NCI-H524 treated with DMSO at 0.1 percent for 48 hours (cell line): ENCODE results near the gene PLEKHA3.
"Not testable (repeated sequence)": the region's sequence is repeated elsewhere in the genome, so short reads cannot be mapped to it uniquely, and the experiment has no call there.

Experiments
- DNase-seq: peaks from one replicate; lab custom pipeline; 2025; lab: John Stamatoyannopoulos, UW

PLEKHA3 gene

DNA sequence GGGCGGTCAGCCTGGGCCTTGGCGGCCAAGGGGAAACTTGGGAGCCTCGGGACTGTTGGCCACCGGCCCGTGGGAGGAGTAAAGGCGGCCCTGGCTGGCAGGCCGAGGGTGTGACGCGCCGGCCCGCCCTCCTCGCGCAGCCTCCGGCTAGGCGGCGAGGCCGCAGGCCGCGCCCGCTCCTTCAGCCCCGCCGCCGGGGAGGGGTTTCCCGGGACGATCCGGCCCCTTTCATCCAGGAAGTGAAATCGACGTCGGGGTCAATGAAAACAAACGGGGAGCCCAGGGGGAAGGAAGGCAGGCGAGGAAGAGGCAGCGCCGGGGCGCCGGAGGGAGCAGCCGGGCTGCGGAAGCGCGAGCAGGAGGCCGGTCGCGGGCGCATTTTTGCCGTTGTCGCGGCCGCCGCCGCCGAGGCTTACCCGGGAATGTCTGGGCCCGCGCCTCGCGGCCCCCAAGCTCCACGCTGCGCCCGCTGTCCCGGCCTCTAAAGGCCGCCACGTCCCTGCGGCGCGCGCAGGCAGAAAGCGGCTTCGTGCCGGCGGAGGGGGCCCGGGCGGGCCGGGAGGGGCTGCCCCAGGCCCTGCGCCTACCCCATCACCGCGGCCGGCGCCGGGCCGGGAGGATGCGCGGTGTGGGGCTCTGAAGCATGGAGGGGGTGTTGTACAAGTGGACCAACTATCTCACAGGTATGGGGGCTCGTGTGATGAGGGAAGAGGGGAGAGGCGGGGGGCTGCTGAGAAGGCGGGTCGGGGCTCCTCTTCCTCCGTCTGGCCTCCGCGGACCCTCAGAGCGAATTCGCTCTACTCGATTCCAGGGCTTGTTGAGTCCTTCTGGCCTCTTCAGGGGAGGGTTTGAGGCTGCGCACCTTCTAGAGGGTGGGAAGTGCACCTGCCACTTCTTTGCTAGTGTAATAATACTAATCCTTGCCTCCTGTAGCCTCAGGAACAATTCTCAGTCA, at the start of gene PLEKHA3:
TSS of gene PLEKHA3 (plus strand) at position 231 of the 955 bp plus-strand sequence. CDS start at position 644, 413 bp downstream.
- peak; percentile 42 for DNase-seq

DNA sequence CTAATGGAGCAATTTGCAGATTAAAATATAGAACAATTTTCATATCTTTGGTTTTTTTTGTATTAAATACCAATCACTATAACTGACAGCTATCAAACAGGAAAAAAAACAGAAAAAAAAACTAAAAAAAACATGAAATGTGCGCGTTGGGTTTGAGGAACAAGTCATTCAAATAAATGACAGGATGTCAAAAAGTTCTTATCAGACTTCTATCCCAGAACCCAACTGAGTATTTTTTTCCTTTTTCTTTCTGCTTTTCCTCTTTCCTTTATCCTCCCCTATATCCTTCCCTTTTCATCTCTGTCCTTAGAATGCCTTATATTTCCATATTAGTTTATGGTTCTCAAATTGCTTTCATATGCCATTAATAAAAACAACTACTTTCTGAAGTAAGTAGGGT, 43.6 kb upstream of the PLEKHA3 start:
- DNase-seq, result no peak

DNA sequence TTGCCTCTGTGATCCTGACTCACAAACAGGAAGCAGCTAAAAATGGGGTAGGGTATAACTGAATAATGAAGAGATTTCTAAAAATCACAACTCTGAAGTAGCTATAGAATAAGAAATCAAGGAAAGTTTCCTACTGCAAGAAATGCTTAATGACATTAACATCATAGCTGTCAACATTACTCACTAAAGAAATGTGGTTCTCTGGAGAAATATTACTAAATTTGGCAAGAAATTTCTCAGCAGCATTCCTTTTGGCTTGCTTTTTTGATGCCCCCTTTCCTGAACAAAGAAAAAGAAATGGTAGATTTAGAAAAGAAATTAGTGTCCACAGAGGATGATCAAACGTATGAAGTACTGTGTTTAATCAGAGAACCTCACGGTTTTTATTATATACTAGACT, 38.8 kb upstream of the PLEKHA3 start:
- DNase-seq, result no peak

DNA sequence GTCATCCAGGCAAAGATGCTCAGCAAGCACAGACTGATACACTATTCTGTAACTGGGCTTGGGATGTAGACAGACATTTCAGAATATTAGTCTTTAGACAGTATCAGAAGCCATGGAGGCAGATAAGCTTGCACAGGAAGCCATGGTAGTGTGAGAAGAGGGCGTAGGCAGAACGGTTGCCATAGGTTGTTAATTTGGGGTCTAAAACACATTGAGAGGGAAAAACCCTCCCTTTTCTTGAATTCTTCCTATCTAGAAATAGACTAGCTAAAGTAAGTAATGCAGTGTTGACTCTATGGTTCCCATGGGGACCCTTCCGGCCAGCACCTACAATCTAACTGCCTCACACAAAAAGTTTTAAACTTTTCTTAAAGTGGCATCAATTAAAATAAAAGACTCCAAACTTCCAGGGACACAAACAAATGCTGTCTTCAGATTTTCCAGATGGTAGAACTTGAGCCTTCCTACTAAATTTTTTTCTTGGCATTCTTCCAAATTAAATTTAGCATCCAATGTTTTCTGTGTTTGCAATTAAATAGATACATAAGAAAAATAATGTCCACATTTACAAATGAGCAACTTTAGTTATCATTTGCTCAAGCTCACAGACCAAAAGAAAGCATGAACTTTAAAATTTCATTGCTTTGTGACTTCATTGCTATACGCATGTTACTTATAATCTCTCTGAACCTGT, 31.1 kb upstream of the PLEKHA3 start:
- DNase-seq, result no peak

DNA sequence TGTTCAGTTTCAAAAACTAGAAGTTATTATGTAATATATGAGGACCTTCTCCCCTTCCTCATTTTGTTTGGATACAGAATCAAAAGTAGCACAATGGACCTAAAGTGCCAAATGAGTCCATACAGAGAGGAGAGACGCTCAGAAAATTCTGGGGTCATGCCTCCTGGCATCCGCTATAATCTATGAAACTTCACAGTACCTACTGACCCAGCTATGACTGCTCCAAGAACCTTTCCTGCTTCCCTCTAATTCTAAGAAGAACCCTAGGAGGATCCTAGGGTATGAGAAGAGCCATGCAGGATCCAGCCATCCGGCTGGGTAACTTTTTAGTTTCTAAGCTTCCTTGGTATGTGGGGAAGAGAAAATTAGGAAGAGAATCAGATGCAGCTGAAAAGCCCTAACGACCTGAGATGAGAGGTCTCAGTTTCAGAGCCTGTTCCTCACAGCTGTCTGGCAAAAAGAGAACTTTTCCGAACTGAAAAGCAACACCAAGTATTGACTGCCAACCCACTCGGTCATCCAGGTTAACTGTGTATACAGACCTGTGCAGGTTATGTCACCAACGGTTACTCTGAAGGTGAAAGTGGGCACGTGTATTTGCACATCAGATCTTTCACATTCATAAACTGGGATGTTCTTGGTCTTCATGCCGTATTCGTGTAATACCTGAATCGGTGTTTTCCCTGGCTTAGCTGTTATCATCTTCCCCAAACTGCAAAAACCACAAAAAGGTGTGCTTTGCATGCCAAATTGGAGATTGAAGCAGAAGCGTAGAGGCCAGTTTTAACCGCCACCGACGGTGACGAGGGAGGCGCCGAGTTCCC, 30.3 kb upstream of the PLEKHA3 start:
- DNase-seq, result no peak

DNA sequence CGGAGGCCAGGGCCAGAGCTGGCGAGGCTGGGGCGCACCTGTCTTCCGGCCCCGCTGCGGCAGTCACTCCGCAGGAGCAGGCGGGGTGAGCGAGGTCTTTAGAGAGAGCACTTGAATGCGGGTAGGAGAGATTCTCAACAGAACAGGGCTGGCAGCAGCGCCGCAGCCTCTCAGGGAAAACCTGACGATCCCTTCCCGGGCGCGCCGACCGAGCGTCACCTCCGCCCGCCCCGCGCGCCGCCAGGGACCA, 29.8 kb upstream of the PLEKHA3 start:
- no peak for DNase-seq

DNA sequence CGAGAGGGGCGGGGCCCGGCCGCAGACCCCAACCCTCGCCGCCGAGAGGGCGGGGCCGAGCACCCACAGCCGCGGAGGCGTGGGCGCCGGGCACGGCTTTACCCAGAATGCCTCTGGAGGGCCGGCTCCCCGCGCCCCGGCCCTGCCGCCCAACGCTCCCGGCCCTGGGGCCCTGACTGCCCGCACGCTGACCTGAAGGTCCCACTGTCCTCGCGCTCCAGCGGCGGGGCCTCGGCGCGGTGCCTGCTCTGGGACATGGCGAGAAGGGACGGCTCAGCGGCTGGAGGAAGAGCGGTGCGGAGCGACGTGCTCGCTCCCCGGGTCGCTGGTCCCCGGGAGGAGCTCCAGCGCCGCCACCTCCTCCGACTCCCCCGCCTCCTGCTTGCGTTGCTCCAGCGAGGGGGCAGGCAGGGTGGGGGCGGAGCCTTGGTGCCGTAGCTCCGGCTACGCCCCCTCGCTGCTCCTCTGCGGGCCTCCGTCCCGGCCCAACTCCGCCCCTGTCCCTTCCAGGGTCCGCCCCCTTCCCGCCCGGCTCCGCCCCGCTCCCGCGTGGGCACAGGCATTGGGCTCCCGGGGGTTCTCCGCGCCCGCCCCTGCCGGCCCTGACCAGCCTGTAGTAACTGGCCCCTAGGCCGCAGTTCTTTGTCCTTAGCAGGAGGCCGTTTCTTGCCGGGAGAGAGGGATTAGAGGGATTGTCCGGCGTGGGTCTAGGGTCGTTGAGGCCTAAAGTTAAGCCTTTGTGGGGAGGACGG, 29.3 kb upstream of the PLEKHA3 start, which contains the start of the genes PJVK and PRKRA:
TSS of gene PJVK (plus strand) at position 605 of the 752 bp plus-strand sequence. CDS start 2,032 bp downstream, outside the sequence.
TSS of gene PRKRA (minus strand) at position 402 of the 752 bp plus-strand sequence. CDS start at position 257, 145 bp downstream.
- DNase-seq, result peak; percentile 64

DNA sequence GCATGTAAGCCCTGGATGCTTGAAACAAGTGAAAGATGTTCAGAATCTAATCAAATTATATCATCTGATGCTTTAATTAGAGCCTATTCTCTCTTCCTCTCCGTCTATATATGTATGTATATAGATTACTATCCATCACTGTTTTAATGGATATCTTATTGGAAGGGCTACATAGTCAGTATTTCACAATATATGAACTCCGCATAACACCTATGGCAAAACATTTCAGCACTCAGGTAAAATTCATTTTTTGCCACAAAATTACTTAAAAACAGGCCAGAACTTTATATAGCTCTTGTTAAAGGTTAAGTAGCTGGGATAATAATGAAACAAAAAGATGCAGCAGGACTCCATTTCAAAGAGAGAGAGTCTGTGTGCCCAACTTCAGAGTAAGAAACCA, 27.9 kb upstream of the PLEKHA3 start:
- DNase-seq, result no peak

DNA sequence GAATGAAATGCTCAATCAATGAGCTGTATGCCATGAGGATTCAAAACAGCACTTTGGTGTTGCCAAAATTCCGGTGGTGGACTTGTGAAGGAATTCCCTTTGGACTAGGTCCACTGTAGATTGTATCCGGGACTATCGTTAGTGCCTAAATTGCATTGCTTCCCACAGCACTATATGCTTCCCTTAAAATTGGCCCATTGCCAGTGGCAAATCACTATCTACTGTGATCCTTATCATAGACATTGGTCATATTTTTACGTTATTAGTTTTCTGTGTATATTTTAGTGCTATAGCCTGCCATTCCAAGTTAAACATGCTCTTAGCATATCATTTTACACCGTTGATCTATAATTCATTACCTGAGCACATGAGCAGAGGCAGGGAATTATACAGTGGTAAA, 27.4 kb upstream of the PLEKHA3 start:
- DNase-seq, result no peak

DNA sequence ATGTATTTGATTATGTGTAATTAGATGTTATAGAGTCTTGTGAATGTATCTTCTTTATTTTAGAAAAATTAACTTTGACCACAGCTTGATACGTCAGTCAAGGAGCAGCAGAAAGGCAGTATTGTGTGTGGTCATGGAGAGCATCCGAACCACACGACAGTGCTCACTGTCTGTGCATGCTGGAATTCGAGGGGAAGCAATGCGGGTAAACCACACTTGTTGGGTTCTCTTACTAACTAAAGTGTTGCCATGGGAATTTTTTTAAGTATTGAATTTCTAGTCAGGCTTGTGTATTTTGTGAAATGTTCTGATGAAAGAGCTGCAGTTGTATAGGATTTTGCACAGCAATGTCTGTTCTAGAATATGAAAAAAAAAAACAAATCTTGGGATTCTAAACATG, 24.3 kb upstream of the PLEKHA3 start:
- no peak for DNase-seq

DNA sequence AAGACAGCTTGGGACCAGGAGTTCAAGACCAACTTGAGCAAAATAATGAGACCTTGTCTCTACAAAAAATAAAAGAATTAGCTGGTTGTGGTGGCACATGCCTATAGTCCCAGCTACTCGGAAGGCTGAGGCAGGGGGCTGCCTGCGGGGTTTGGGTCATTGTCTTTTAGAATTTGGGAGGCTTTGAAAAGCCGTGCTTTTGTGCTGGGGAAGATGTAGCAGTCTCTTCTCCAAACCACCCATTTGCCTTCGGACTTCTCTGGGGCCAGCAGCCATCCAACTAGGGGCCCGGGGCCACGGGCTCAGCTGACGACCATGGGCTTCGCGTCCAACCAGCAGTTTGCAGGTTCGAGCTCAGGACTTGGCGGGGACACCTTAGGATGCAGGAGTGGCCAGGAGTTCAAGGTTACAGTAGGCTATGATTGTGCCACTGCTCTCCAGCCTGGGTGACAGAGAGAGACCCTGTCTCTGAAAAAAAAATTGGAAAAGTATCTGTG, 22.8 kb upstream of the PLEKHA3 start:
- no peak for DNase-seq

DNA sequence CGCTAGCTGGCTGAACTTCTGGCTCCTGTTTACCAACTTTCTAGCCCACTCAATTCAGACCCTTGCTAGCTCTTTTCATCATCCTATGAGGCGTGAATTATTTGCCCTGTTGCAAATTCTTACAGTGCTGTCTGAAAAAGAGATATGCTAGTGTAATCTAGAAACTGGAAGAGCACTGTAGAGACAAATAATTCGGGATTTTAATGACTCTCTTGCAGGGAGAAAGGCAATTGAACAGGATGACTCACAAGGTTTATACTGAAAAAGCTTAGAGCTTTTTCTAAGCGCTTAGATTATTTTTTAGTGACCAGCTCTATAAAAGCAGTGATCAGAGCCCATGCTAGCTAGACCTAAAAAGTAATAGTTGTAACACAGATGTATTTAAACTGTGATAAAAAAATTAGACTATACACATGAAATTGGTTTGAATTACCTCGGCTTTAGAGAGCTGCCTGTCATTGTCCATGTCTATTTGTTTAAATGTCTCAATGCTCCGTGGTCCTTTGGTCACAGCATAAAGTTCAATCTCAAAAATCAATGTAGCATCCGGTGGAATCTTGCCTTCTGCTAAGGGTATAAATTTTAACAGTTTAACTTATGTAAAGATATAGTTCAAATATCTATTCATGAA, 10.9 kb upstream of the PLEKHA3 start:
- DNase-seq, result no peak

DNA sequence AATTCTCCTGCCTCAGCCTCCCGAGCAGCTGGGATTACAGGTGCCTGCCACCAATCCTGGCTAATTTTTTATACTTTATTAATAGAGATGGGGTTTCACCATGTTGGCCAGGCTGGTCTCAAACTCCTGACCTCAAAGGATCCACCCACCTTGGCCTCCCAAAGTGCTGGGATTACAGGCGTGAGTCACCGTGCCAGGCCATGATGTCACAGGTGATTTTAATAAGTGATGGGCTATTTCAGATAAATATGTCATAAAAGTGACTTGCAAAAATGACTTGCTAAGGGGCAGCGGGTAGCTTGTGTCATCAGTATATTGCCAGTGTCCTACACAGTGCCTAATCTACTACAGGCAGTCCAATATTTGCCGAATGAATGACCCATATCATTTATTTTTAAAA, 8.9 kb upstream of the PLEKHA3 start:
- not testable (repeated sequence) for DNase-seq

DNA sequence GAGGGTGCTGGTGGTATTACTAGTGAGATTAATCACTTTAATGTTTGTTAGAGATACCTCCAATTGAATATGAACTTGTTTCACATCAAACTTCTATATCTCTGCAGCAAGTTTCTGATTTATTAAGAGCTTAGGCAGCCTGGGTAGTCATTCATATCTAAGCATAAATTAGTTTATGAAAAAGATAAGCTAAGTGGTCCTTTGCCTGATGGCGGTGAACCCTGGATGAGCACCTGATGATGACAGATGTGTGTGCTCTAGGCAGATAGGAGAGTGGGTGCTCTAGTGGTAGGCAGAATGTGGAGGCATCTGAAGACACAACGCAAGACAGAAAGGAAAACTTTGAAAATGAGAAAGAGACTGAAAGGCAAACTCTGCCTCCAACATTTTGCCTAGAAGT, 6.9 kb upstream of the PLEKHA3 start:
- DNase-seq, result no peak

DNA sequence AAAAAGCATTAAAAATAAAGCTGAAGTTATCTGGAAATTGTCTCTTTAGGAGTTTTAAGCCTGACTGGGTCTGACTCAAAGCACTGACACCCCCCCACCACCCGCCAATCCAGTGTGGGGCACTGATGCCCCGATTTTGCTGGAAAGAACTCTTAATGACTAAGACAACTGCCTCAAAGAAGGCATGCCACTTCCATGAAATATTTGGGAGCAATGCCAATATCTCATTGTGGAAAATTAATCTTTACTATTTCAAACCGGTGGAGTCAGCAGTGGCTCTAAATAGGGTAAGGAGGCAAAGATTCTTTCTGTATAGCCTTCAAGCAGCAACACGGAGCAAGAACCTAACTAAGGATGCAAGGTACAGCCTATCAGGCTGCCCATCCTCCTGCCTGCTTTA, 6.3 kb upstream of the PLEKHA3 start:
- no peak for DNase-seq

DNA sequence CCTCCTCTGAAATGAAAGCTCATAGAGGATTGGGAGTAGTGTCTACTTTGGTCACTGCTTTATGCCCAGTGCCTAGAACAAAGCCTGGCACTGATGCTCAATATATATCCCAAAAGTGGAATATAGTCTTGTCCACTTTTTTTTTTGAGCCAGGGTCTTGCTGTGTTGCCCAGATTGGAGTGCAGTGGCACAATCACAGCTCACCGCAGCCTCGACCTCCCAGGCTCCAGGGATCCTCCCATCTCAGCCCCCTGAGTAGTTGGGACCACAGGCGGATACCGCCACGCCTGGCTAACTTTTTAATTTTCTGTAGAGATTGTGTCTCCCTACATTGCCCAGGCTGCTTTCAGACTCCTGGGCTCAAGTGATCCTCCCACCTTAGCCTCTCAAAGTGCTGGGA, 5.7 kb upstream of the PLEKHA3 start:
- no peak for DNase-seq

DNA sequence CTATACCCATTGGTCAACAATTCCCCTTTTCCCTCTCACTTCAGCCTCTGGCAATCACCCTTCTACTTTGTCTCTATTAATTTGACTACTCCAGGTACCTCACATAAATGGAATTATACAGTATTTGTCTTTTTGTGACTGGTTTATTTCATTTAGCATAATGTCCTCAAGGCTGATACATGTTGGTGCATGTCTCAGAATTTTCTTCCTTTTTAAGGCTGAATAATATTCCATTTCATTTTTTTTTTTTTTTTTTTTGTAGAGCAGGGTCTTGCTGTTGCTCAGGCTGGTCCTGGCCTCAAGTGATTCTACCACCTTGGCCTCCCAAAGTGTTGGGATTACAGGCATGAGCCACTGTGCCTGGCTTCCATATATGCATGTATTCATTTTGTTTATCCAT, 3.8 kb upstream of the PLEKHA3 start:
- DNase-seq, result no peak

DNA sequence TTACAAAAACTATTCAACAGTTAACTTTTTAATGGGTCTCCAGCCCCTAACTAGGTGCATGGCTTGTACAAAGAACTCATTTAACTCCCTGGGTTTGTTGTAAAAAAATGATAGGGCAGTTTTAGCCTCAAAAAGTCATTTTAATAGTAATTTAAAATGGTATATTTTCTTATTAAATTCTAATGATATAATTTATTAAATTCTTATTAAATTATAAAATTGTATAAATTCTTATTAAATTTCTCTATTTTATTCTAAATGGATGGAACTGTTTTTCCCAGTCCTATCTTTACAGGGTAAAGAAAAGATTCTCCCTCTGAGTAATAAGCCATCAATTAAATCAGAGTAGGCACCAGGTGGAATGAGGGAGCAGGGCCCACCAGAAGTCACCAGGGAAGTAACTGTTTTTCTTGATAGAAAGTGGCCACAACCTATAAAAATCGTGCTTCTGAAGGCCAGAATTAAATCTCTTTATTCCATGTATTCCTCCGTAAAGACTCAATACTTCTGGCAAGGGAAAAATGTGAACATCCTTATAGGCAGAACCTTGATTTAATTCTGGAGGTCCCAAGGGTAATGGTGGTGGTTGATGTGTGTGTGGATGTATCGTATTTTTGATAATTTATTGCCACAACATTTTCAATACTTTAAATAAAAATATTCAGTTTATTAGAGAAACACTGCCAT, 2.7 kb upstream of the PLEKHA3 start:
- peak; percentile 12 for DNase-seq

DNA sequence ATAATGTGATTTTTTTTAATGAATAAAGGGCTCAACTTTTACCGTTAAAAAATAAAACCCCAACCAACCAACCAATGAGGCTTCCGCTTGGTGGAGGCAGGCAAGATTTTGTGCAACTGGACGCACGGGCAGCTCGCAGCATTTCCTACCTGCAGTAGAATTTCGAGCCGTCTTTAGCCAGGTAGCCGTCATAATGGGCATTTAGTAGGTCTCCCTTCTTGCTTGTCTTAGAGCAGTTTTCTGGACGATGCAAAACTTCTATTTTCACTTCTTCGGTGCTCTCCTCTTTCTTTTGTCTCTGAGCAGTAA, 2.2 kb upstream of the PLEKHA3 start:
- DNase-seq, result no peak

DNA sequence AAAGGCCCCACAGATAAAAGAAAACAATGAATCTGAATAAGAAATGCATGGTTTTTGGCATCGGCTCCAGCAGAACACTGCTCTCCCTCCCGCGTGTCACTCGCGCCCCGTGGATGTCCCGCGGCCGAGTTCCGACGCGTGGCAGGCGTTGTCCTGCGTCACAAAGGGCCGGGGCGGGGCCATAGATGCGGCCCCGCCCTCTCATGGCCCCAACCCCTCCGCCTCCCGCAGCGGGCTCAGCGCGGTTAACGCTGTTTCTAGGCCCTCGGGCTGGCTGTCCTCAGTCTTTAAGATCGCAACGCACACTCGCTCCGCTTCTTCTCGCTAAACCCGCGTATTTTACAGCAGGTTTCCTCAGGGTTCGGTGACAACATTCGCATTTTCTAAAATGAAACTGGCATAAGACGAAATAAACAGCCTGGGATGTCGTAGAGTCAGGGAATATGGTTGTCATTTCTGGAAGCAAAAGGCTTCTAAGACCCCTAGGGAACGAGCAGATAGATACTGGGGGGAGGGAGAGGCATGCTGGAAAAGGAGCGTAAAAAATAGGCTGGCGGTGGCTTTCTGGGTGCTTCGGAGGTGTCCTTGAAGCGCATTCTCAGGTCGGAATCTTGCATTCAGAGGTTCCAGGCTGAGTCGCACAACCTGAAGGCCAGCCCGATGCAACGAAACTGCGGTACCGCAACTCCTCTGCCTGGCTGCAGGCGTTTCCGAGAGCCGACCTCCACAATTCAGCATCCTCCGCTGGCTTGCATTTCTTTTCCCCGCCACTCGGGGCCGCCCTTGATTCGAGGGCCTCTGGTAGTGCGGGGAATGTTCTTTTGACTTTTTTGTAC, 1.6 kb upstream of the PLEKHA3 start, which contains the start of gene FKBP7:
TSS of gene FKBP7 (minus strand) at position 162 of the 836 bp plus-strand sequence. CDS start at position 61, 101 bp downstream.
- peak; percentile 36 for DNase-seq
